ENCODE measurements around the gene PEX10.
A peak's percentile ranks its signal among the peaks of the same experiment; 100 is the strongest.

The PEX10 gene

GRCh38 chr1:2402420-2402819, 9.9 kb downstream of the PEX10 start:
- DNase-seq, result no peak

- DNase-seq, result no peak
Observed at GRCh38 chr1:2400950-2401649, 11.3 kb downstream of the PEX10 start.

- no peak for DNase-seq
Observed at GRCh38 chr1:2400576-2400909, 11.8 kb downstream of the PEX10 start.

GRCh38 chr1:2399890-2400575, 12.3 kb downstream of the PEX10 start:
- no peak for DNase-seq

- no peak for DNase-seq
Observed at GRCh38 chr1:2398871-2399270, 13.5 kb downstream of the PEX10 start.

- DNase-seq, result no peak
Observed at GRCh38 chr1:2397007-2397679, 15.2 kb downstream of the PEX10 start.

- DNase-seq, result no peak
Observed at GRCh38 chr1:2396476-2396875, 15.9 kb downstream of the PEX10 start.

- no peak for DNase-seq
Observed at GRCh38 chr1:2396059-2396458, 16.3 kb downstream of the PEX10 start.

GRCh38 chr1:2395245-2395644, 17.1 kb downstream of the PEX10 start:
- DNase-seq, result no peak

GRCh38 chr1:2394761-2395160, 17.6 kb downstream of the PEX10 start:
- DNase-seq, result no peak

- DNase-seq, result no peak
Observed at GRCh38 chr1:2394220-2394619, 18.1 kb downstream of the PEX10 start.

- no peak for DNase-seq
Observed at GRCh38 chr1:2393471-2393877, 18.9 kb downstream of the PEX10 start.

- no peak for DNase-seq
Observed at GRCh38 chr1:2392686-2393085, 19.7 kb downstream of the PEX10 start.

- DNase-seq, result no peak
Observed at GRCh38 chr1:2391931-2392509, 20.3 kb downstream of the PEX10 start.

GRCh38 chr1:2391041-2391930, 21.1 kb downstream of the PEX10 start, which contains the start of the genes MORN1 and RER1:
MORN1 (minus strand) TSS chr1:2391554; CDS start chr1:2391533, 21 bp downstream.
RER1 (plus strand) TSS chr1:2391841; CDS start chr1:2395791, 3,950 bp downstream.
- peak; percentile 100 for DNase-seq

- no peak for DNase-seq
Observed at GRCh38 chr1:2389644-2390043, 22.7 kb downstream of the PEX10 start.

- DNase-seq, result no peak
Observed at GRCh38 chr1:2388004-2388913, 24.1 kb downstream of the PEX10 start.

GRCh38 chr1:2386636-2387611, 25.4 kb downstream of the PEX10 start:
- no peak for DNase-seq

- no peak for DNase-seq
Observed at GRCh38 chr1:2385606-2386280, 26.6 kb downstream of the PEX10 start.
